SH-SY5Y (cell line): ENCODE measurements around the gene SOS1.

ENCODE experiments used
- GATA2 ChIP-seq: IDR thresholded peaks from 2 replicates; pipeline ENCODE4 v1.6.1; 2011; ENCODE audit warnings: mild to moderate bottlenecking, low read depth, low read length
- GATA3 ChIP-seq: IDR thresholded peaks from 2 replicates; pipeline ENCODE4 v1.6.1; 2011; ENCODE audit warnings: low read depth, mild to moderate bottlenecking, low read length, moderate library complexity

The SOS1 gene

GRCh38 chr2:39024833-39025232 is 96.0 kb downstream of the SOS1 start:
- TF ChIP-seq GATA2 (no peak), GATA3 (no peak)

GRCh38 chr2:39023649-39024048 is 97.2 kb downstream of the SOS1 start:
- no peak for TF ChIP-seq GATA2
- TF ChIP-seq GATA3: no peak

- TF ChIP-seq GATA2 (no peak), GATA3 (no peak)
Measured at GRCh38 chr2:39022642-39023235, 98.1 kb downstream of the SOS1 start.

GRCh38 chr2:39020383-39020782 is 100.5 kb downstream of the SOS1 start:
- TF ChIP-seq GATA3: no peak
- no peak for TF ChIP-seq GATA2

- no peak for TF ChIP-seq GATA2
Measured at GRCh38 chr2:39018638-39019037, 102.2 kb downstream of the SOS1 start.

- TF ChIP-seq GATA2 (no peak), GATA3 (no peak)
Measured at GRCh38 chr2:39017334-39017733, 103.5 kb downstream of the SOS1 start.

- TF ChIP-seq GATA2 (no peak), GATA3 (no peak)
Measured at GRCh38 chr2:39015424-39015823, 105.4 kb downstream of the SOS1 start.

GRCh38 chr2:39013871-39014270 is 107.0 kb downstream of the SOS1 start:
- TF ChIP-seq GATA2: no peak
- TF ChIP-seq GATA3: no peak

GRCh38 chr2:39008665-39009064 is 112.2 kb downstream of the SOS1 start:
- TF ChIP-seq GATA2: no peak
- TF ChIP-seq GATA3: no peak

- no peak for TF ChIP-seq GATA2
- no peak for TF ChIP-seq GATA3
Measured at GRCh38 chr2:39007875-39008504, 112.9 kb downstream of the SOS1 start.

GRCh38 chr2:39000552-39000951 is 120.3 kb downstream of the SOS1 start:
- TF ChIP-seq GATA3: no peak
- no peak for TF ChIP-seq GATA2

GRCh38 chr2:38997781-38998180 is 123.1 kb downstream of the SOS1 start:
- TF ChIP-seq GATA3 (no peak), GATA2 (no peak)

GRCh38 chr2:38991899-38992298 is 129.0 kb downstream of the SOS1 start:
- no peak for TF ChIP-seq GATA3
- no peak for TF ChIP-seq GATA2

GRCh38 chr2:38988716-38989115 is 132.1 kb downstream of the SOS1 start:
- no peak for TF ChIP-seq GATA3
- no peak for TF ChIP-seq GATA2

GRCh38 chr2:38982498-38982897 is 138.4 kb downstream of the SOS1 start:
- TF ChIP-seq GATA2 (no peak), GATA3 (no peak)

- no peak for TF ChIP-seq GATA2
Measured at GRCh38 chr2:38981670-38982357, 139.0 kb downstream of the SOS1 start.
